ENCODE measurements around the gene RGS2.

GRCh38 chr1:192817246-192817645 is 8.4 kb downstream of the RGS2 start:
- no peak for TF ChIP-seq CTCF (conservative IDR thresholded peaks at IDR 0.05)
- TF ChIP-seq EZH2 (IDR thresholded peaks at IDR 0.05; ENCODE audit: low read depth), result no peak
